Retinal pigment epithelial cell (primary cell): ENCODE measurements around the gene TOR2A.

Experiments used
- DNase-seq: peaks from one replicate; pipeline ENCODE4 v3.0.0-alpha.2; 2010; ENCODE audit warnings: low read depth
- H3K4me3 ChIP-seq: 2 replicates; pipeline ENCODE4 v1.5.1; 2011; ENCODE audit warnings: mild to moderate bottlenecking, low read length, control low read depth, moderate library complexity
- TF ChIP-seq, protein P1 (sequence below): conservative IDR thresholded peaks from 2 replicates; pipeline ENCODE4 v1.5.1; 2011; ENCODE audit warnings: low read depth, low read length, control low read depth, inconsistent platforms

The TOR2A gene

DNA sequence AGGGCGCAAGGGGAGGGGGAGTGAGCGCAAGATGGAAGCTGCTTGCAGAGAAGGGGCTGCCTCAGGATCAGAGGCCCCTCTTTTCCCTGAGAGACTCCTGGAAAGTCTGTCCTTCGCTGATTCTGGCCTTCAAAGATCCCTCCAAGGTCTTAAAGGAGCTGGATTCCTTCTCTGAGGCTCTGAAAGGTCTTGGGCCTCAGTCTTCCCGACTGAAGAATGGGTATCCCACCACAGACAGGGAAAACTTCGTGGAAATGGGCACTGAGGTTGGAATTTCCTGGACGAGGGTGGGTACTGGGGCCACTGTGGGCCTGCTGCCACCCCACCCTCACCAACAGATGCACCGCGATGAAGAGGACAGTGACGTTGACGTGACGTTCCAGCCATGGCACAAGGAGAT, 22.7 kb downstream of the TOR2A start:
- no peak overlapping the region for H3K4me3 ChIP-seq
- TF ChIP-seq, protein P1, sequence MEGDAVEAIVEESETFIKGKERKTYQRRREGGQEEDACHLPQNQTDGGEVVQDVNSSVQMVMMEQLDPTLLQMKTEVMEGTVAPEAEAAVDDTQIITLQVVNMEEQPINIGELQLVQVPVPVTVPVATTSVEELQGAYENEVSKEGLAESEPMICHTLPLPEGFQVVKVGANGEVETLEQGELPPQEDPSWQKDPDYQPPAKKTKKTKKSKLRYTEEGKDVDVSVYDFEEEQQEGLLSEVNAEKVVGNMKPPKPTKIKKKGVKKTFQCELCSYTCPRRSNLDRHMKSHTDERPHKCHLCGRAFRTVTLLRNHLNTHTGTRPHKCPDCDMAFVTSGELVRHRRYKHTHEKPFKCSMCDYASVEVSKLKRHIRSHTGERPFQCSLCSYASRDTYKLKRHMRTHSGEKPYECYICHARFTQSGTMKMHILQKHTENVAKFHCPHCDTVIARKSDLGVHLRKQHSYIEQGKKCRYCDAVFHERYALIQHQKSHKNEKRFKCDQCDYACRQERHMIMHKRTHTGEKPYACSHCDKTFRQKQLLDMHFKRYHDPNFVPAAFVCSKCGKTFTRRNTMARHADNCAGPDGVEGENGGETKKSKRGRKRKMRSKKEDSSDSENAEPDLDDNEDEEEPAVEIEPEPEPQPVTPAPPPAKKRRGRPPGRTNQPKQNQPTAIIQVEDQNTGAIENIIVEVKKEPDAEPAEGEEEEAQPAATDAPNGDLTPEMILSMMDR = no peak
- no peak for DNase-seq

DNA sequence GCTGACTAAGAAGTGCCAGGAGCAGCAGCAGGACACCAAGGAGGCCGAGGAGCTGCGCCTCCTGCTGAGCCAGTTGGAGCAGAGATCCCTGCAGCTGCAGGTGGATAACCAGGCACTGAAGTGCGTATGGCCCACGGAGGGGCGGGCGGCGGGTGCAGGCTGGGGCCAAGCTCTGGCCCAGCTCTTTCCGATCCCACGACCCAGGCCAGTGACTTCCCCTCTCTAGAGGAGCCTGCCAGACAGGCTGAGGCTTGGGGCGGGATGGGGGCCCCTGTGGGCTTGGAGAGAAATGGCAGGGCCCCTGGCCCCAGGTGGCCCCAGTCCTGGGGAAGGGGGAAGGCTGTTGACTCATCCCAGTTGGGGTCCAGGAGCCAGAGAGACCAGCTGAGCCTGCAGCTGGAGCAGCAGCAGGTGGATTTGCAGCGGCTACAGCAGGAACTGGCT, 23.2 kb downstream of the TOR2A start:
- DNase-seq = no peak
- TF ChIP-seq, protein P1 = no peak
- H3K4me3 ChIP-seq = no peak overlapping the region

- TF ChIP-seq, protein P1 = no peak
- no peak for DNase-seq
- no peak overlapping the region for H3K4me3 ChIP-seq
These were observed 23.8 kb downstream of the TOR2A start for GRCh38 chr9:127711226-127711701.

- no peak overlapping the region for H3K4me3 ChIP-seq
- TF ChIP-seq, protein P1 = no peak
- DNase-seq = no peak
These were observed 24.8 kb downstream of the TOR2A start for GRCh38 chr9:127710204-127710783.

GRCh38 chr9:127708952-127709587, 26.0 kb downstream of the TOR2A start:
- TF ChIP-seq, protein P1 = no peak
- DNase-seq = no peak
- no peak overlapping the region for H3K4me3 ChIP-seq

DNA sequence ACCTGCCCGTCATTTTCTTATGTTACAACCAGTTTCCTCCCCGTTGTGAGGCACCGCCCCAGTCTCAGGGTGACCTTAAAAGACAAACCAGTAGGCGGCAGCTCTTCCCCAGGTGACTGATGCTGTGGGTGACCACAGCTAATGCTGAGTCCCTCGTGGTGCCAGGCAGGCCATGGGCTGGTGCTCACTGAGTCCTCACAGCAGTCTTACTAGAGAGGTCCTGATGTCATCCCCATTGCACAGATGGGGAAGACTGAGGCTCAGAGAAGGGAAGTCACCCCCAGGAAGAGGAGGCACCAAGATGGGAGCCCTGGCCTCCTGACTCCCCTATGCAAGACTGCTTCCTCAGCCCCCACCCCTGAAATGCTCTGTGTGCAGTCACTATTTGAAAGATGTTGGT, 27.3 kb downstream of the TOR2A start:
- TF ChIP-seq, protein P1 = no peak
- no peak for DNase-seq
- H3K4me3 ChIP-seq = no peak overlapping the region

- no peak within 1 kb of the TSS for H3K4me3 ChIP-seq
These were observed 28.3 kb downstream of the TOR2A start, which contains the start of gene CFAP157 for GRCh38 chr9:127706836-127707241. Gene CFAP157 (plus strand): TSS chr9:127706988. CDS start chr9:127707032, 44 bp downstream.

More at GRCh38 chr9:127706836-127707241, 28.3 kb downstream of the TOR2A start, which contains the start of gene CFAP157:
- TF ChIP-seq, protein P1 = no peak
- DNase-seq = no peak
